Astrocyte (in vitro differentiated cells and primary cell): ENCODE data around the gene FECH.

Source experiments
- CTCF ChIP-seq: IDR thresholded peaks from 2 replicates; pipeline ENCODE4 v1.5.1; 2011; ENCODE audit warnings: low read depth, mild to moderate bottlenecking, inconsistent platforms, low read length, moderate library complexity; ENCODE audit not compliant: insufficient read depth
- EZH2 ChIP-seq: IDR thresholded peaks from 2 replicates; pipeline ENCODE4 v1.6.1; 2012; ENCODE audit warnings: mild to moderate bottlenecking, low read length, inconsistent platforms; ENCODE audit not compliant: insufficient read depth

- no peak for TF ChIP-seq EZH2
- TF ChIP-seq CTCF: no peak
These were observed 17.4 kb downstream of the FECH start for GRCh38 chr18:57569133-57569532.
